K562 (cell line): ENCODE results near the gene PARK7. TPM values are rescaled to one million over a fixed set of nuclear protein-coding genes. Genes with fewer than 3 reads are reported as not detected.

Experiments
- EZH2 ChIP-seq: IDR thresholded peaks from 2 replicates; pipeline ENCODE4 v1.6.1; 2012; ENCODE audit warnings: low read depth, mild to moderate bottlenecking, inconsistent platforms, low read length, borderline replicate concordance
- FOXA3 ChIP-seq, 2 experiments: fragments of 450-650 bp in 1 of 2; sonication (generic) in 1 of 2; formaldehyde crosslinking; IDR thresholded peaks in 1 of 2; conservative IDR thresholded peaks in 1 of 2; 2 replicates each; pipeline versions ENCODE4 v1.4.0 to v1.8.0; 2020 to 2022; ENCODE audit warnings: mild to moderate bottlenecking in 2 of 2, missing genetic modification reagents in 1 of 2
- GTF2A2 ChIP-seq: IDR thresholded peaks from 2 replicates; pipeline ENCODE4 v1.6.1; 2016; ENCODE audit warnings: mild to moderate bottlenecking, missing genetic modification characterization, missing compliant biosample characterization
- HEY1 ChIP-seq: fragments of 250-450 bp; sonication (Bioruptor Pico); IDR thresholded peaks from 2 replicates; pipeline ENCODE4 v1.5.0; 2020; ENCODE audit warnings: mild to moderate bottlenecking, moderate library complexity, borderline replicate concordance
- KDM5B ChIP-seq: fragments of 200-600 bp; sonication (generic); IDR thresholded peaks from 2 replicates; pipeline ENCODE4 v1.6.1; 2012; ENCODE audit warnings: low read depth, mild to moderate bottlenecking, moderate library complexity, low read length, control low read depth, inconsistent platforms; ENCODE audit not compliant: insufficient replicate concordance
- NBN ChIP-seq: fragments of 450-650 bp; IDR thresholded peaks from 2 replicates; pipeline ENCODE4 v1.6.1; 2016; ENCODE audit warnings: low read depth, mild to moderate bottlenecking
- PHF20 ChIP-seq: fragments of 450-650 bp; IDR thresholded peaks from 2 replicates; pipeline ENCODE4 v1.6.1; 2018; ENCODE audit not compliant: partially characterized antibody
- TEAD2 ChIP-seq: fragments of 450-650 bp; IDR thresholded peaks from 2 replicates; pipeline ENCODE4 v1.6.1; 2016; ENCODE audit warnings: missing genetic modification characterization, control low read depth, missing compliant biosample characterization
- ZC3H8 ChIP-seq: fragments of 450-650 bp; IDR thresholded peaks from 2 replicates; pipeline ENCODE4 v1.6.1; 2017
- ZNF140 ChIP-seq: fragments of 250-450 bp; sonication (Bioruptor Pico); IDR thresholded peaks from 2 replicates; pipeline ENCODE4 v1.8.0; 2021; ENCODE audit warnings: moderate library complexity, mild to moderate bottlenecking, inconsistent platforms
- ZNF197 ChIP-seq: fragments of 200-800 bp; sonication (Bioruptor generic); IDR thresholded peaks from 2 replicates; pipeline ENCODE4 v1.6.1; 2016; ENCODE audit warnings: low read depth, missing genetic modification characterization, missing compliant biosample characterization
- ZNF507 ChIP-seq: conservative IDR thresholded peaks from 2 replicates; pipeline ENCODE4 v1.6.1; 2017; ENCODE audit warnings: missing genetic modification characterization, missing compliant biosample characterization
- polyA plus RNA-seq, 8 experiments: library from polyadenylated mRNA; depleted of rRNA in 4 of 8; stranded (reverse) in 5 of 8; unstranded in 3 of 8; fragments of >200 nt; fragmentation: Nextera tagmentation in 2 of 8; fragmentation: Illumina TruSeq in 1 of 8; extraction: Ambion mirVana in 2 of 8; extraction: Trizol in 1 of 8; gene quantifications; 2 replicates each; pipeline versions ENCODE4 v1.2.1 to v1.2.3, GENCODE V29; 2011 to 2014; ENCODE audit warnings: inconsistent platforms in 1 of 8, missing spikeins in 1 of 8
- total RNA-seq, 7 experiments: library from RNA; depleted of rRNA in 6 of 7; stranded (reverse); fragments of >200 nt in 6 of 7; fragmentation: Illumina TruSeq in 2 of 7; extraction: Trizol in 2 of 7; gene quantifications; 2 replicates each; pipeline versions ENCODE4 v1.2.1 to v1.2.3, GENCODE V29; 2011 to 2021; ENCODE audit warnings: low replicate concordance in 1 of 7
- TF ChIP-seq, protein P1 (sequence below), 2 experiments: fragments of 450-650 bp; IDR thresholded peaks; 2 replicates each; pipeline ENCODE4 v1.6.1; 2016
- TF ChIP-seq, protein P2 (sequence below): fragments of 450-650 bp; IDR thresholded peaks from 2 replicates; pipeline ENCODE4 v1.6.1; 2016; ENCODE audit warnings: antibody characterized with exemption
- TF ChIP-seq, protein P3 (sequence below): sonication (generic); formaldehyde crosslinking; IDR thresholded peaks from 2 replicates; pipeline ENCODE4 v1.8.0; 2022; ENCODE audit warnings: missing genetic modification reagents, mild to moderate bottlenecking, borderline replicate concordance
- TF ChIP-seq, protein P4 (sequence below): fragments of 250-450 bp; sonication (Bioruptor Pico); IDR thresholded peaks from 2 replicates; pipeline ENCODE4 v1.4.0; 2020

Gene PARK7
- total and polyA plus RNA-seq, 9 of the 15 experiments (the other 6 are each of a cell fraction or from before 2014, with no cell fraction given): 374 to 1,298 (median 484) TPM

DNA sequence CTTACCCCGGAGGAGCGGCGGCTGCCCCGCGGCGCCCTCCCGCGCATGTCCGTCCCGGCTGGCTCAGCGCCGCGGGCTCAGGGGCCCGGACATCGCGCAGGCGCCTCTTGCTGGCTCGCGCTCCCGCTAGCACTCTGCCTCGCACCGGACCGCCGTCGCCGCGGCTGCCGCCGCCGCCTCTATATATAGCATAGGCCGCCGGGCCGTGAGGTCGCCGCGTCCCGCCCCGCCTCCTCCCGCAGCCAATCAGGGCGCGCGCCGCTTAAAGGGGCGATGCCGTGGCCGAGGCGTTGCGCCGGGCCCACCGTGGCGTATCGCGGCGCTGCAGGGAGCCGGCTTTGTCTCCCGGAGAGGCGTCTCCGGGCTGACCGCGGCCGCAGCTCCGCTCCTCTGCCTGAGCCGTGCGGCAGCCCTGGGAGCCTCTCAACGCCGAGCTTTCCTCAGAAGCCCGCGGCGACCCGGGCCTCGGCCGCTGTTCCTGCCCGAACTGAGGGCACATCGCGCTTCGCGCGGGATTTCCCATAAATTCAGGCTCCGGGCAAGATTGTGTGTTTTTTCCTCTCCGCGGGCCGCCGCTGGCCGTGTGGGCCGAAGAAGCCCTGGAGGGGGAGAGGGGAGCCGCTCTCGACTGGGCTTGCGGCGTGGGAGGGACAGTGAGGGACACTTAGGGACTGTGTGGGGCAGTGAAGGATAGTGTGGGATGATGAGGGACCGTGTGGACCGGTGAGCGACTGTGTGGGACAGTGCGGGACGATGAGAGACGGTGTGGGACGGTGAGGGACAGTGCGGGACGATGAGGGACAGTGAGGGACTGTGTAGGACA lies 64.9 kb downstream of the PARK7 start, which contains the start of gene ERRFI1 (continued):
- TF ChIP-seq GTF2A2 (tag) (peak; percentile 82), PHF20 (no peak), TEAD2 (tag) (no peak), ZNF507 (tag) (no peak), ZNF140 (CRISPR knock-in tag) (no peak), ZC3H8 (no peak), KDM5B (peak; percentile 62), ZNF197 (CRISPR knock-in tag) (no peak), HEY1 (no peak), NBN (no peak), FOXA3 (CRISPR knock-in tag; conservative IDR thresholded peaks at IDR 0.05 in 1 of 2, IDR thresholded peaks at IDR 0.05 in 1 of 2) (peak in 1 of 2 experiments; percentile 86; a peak in 2 of 4 replicates), EZH2 (no peak)
- TF ChIP-seq, protein P1, sequence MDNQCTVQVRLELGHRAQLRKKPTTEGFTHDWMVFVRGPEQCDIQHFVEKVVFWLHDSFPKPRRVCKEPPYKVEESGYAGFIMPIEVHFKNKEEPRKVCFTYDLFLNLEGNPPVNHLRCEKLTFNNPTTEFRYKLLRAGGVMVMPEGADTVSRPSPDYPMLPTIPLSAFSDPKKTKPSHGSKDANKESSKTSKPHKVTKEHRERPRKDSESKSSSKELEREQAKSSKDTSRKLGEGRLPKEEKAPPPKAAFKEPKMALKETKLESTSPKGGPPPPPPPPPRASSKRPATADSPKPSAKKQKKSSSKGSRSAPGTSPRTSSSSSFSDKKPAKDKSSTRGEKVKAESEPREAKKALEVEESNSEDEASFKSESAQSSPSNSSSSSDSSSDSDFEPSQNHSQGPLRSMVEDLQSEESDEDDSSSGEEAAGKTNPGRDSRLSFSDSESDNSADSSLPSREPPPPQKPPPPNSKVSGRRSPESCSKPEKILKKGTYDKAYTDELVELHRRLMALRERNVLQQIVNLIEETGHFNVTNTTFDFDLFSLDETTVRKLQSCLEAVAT (IDR thresholded peaks at IDR 0.05): no peak
- TF ChIP-seq, protein P2, sequence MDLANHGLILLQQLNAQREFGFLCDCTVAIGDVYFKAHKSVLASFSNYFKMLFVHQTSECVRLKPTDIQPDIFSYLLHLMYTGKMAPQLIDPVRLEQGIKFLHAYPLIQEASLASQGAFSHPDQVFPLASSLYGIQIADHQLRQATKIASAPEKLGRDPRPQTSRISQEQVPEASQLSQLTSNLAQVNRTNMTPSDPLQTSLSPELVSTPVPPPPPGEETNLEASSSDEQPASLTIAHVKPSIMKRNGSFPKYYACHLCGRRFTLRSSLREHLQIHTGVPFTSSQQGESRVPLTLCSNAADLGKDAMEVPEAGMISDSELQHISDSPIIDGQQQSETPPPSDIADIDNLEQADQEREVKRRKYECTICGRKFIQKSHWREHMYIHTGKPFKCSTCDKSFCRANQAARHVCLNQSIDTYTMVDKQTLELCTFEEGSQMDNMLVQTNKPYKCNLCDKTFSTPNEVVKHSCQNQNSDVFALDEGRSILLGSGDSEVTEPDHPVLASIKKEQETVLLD: no peak
- TF ChIP-seq, protein P3, sequence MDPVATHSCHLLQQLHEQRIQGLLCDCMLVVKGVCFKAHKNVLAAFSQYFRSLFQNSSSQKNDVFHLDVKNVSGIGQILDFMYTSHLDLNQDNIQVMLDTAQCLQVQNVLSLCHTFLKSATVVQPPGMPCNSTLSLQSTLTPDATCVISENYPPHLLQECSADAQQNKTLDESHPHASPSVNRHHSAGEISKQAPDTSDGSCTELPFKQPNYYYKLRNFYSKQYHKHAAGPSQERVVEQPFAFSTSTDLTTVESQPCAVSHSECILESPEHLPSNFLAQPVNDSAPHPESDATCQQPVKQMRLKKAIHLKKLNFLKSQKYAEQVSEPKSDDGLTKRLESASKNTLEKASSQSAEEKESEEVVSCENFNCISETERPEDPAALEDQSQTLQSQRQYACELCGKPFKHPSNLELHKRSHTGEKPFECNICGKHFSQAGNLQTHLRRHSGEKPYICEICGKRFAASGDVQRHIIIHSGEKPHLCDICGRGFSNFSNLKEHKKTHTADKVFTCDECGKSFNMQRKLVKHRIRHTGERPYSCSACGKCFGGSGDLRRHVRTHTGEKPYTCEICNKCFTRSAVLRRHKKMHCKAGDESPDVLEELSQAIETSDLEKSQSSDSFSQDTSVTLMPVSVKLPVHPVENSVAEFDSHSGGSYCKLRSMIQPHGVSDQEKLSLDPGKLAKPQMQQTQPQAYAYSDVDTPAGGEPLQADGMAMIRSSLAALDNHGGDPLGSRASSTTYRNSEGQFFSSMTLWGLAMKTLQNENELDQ (CRISPR knock-in tag): peak; percentile 69; the same call in 1 of the 2 replicates
- TF ChIP-seq, protein P4, sequence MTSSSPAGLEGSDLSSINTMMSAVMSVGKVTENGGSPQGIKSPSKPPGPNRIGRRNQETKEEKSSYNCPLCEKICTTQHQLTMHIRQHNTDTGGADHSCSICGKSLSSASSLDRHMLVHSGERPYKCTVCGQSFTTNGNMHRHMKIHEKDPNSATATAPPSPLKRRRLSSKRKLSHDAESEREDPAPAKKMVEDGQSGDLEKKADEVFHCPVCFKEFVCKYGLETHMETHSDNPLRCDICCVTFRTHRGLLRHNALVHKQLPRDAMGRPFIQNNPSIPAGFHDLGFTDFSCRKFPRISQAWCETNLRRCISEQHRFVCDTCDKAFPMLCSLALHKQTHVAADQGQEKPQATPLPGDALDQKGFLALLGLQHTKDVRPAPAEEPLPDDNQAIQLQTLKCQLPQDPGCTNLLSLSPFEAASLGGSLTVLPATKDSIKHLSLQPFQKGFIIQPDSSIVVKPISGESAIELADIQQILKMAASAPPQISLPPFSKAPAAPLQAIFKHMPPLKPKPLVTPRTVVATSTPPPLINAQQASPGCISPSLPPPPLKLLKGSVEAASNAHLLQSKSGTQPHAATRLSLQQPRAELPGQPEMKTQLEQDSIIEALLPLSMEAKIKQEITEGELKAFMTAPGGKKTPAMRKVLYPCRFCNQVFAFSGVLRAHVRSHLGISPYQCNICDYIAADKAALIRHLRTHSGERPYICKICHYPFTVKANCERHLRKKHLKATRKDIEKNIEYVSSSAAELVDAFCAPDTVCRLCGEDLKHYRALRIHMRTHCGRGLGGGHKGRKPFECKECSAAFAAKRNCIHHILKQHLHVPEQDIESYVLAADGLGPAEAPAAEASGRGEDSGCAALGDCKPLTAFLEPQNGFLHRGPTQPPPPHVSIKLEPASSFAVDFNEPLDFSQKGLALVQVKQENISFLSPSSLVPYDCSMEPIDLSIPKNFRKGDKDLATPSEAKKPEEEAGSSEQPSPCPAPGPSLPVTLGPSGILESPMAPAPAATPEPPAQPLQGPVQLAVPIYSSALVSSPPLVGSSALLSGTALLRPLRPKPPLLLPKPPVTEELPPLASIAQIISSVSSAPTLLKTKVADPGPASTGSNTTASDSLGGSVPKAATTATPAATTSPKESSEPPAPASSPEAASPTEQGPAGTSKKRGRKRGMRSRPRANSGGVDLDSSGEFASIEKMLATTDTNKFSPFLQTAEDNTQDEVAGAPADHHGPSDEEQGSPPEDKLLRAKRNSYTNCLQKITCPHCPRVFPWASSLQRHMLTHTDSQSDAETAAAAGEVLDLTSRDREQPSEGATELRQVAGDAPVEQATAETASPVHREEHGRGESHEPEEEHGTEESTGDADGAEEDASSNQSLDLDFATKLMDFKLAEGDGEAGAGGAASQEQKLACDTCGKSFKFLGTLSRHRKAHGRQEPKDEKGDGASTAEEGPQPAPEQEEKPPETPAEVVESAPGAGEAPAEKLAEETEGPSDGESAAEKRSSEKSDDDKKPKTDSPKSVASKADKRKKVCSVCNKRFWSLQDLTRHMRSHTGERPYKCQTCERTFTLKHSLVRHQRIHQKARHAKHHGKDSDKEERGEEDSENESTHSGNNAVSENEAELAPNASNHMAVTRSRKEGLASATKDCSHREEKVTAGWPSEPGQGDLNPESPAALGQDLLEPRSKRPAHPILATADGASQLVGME (CRISPR knock-in tag): no peak
